ENCODE measurements around the gene RTTN.

Gene RTTN

DNA sequence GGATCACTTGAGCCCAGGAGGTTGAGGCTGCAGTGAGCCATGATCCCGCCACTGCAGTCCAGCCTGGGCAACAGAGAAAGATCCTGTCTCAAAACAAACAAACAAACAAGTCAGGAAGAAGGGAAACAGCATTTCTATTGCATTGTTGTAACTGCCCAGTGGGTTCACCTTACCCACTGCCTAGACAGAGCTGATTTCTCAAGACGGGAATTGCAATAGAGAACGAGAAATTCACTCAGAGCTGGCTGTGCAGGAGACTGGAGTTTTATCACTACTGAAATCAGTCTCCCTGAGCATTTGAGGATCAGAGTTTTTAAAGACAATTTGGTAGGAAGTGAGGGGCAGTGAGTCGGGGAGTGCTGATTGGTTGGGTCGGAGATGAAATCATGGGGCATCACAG lies 24.2 kb upstream of the RTTN start:
- Histone ChIP-seq H3K27ac (ENCODE audit: low read length) (no peak overlapping the region), H3K79me2 (ENCODE audit: insufficient read depth, low read length) (no peaks in the 10 kb centered on the region), H3K9me3 (ENCODE audit: insufficient read depth, low read length, severe bottlenecking) (peaks cover 11% of the 10 kb centered on the region), H3K36me3 (ENCODE audit: insufficient read depth, low read length) (no peaks in the 10 kb centered on the region), H3K27me3 (ENCODE audit: insufficient read depth, low read length, poor library complexity) (no peaks in the 10 kb centered on the region), H3K4me2 (ENCODE audit: insufficient read depth, low read length) (no peak overlapping the region), H3K9ac (ENCODE audit: low read depth, low read length) (no peak overlapping the region), H3K4me1 (ENCODE audit: insufficient read depth, low read length) (no peaks in the 10 kb centered on the region), H3K4me3 (ENCODE audit: low read depth in 1 of 2, low read length in 2 of 2) (no peak overlapping the region), H4K20me1 (ENCODE audit: insufficient read depth, low read length) (no peaks in the 10 kb centered on the region), H2AFZ (ENCODE audit: low read depth, low read length) (no peak overlapping the region)
- DNase-seq (no peak), ATAC-seq (ENCODE audit: insufficient read depth, low read depth) (no peak)
- TF ChIP-seq EZH2 (IDR thresholded peaks at IDR 0.05; ENCODE audit: borderline replicate concordance, low read depth, low read length, severe bottlenecking) (no peak), CTCF (IDR thresholded peaks at IDR 0.05; ENCODE audit: borderline replicate concordance, extremely low read depth, low read length, poor library complexity, severe bottlenecking) (no peak)

GRCh38 chr18:70228536-70228935 lies 23.0 kb upstream of the RTTN start:
- H3K4me2 ChIP-seq (ENCODE audit: insufficient read depth, low read length) = no peak overlapping the region
- no peak for DNase-seq
- TF ChIP-seq CTCF (IDR thresholded peaks at IDR 0.05; ENCODE audit: borderline replicate concordance, extremely low read depth, low read length, poor library complexity, severe bottlenecking) (no peak), EZH2 (IDR thresholded peaks at IDR 0.05; ENCODE audit: borderline replicate concordance, low read depth, low read length, severe bottlenecking) (no peak)

DNA sequence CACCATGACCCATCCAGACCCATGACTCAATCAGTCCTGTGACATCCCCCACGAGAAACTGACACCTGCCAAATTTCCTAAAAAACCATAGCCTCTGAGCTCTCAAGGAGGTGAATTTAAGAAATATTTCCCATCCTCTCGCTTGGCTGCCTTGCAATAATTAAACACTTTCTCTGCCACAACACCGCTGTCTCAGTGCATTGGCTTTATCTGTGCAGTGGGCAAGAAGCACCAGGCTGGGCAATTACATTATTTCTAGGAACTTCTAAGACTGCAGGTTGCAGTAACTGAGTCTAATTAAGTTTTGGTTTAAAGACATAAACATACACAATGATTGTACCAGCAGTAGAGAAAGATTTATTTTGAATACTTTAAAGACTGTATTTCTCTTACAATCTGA lies 22.0 kb upstream of the RTTN start:
- Histone ChIP-seq H3K4me2 (ENCODE audit: insufficient read depth, low read length) (no peak overlapping the region), H3K9ac (ENCODE audit: low read depth, low read length) (no peak overlapping the region), H3K27ac (ENCODE audit: low read length) (no peak overlapping the region), H3K27me3 (ENCODE audit: insufficient read depth, low read length, poor library complexity) (no peaks in the 10 kb centered on the region), H4K20me1 (ENCODE audit: insufficient read depth, low read length) (no peaks in the 10 kb centered on the region), H3K9me3 (ENCODE audit: insufficient read depth, low read length, severe bottlenecking) (peaks cover 11% of the 10 kb centered on the region), H3K36me3 (ENCODE audit: insufficient read depth, low read length) (no peaks in the 10 kb centered on the region), H3K79me2 (ENCODE audit: insufficient read depth, low read length) (no peaks in the 10 kb centered on the region), H3K4me3 (ENCODE audit: low read depth in 1 of 2, low read length in 2 of 2) (no peak overlapping the region), H3K4me1 (ENCODE audit: insufficient read depth, low read length) (no peaks in the 10 kb centered on the region), H2AFZ (ENCODE audit: low read depth, low read length) (no peak overlapping the region)
- DNase-seq (no peak), ATAC-seq (ENCODE audit: insufficient read depth, low read depth) (no peak)
- TF ChIP-seq CTCF (IDR thresholded peaks at IDR 0.05; ENCODE audit: borderline replicate concordance, extremely low read depth, low read length, poor library complexity, severe bottlenecking) (no peak), EZH2 (IDR thresholded peaks at IDR 0.05; ENCODE audit: borderline replicate concordance, low read depth, low read length, severe bottlenecking) (no peak)

More at GRCh38 chr18:70228536-70228935, 23.0 kb upstream of the RTTN start:
- no peaks in the 10 kb centered on the region for H3K27me3 ChIP-seq (ENCODE audit: insufficient read depth, low read length, poor library complexity)
- no peak overlapping the region for H3K27ac ChIP-seq (ENCODE audit: low read length)
- no peaks in the 10 kb centered on the region for H3K4me1 ChIP-seq (ENCODE audit: insufficient read depth, low read length)
- H4K20me1 ChIP-seq (ENCODE audit: insufficient read depth, low read length) = no peaks in the 10 kb centered on the region
- H2AFZ ChIP-seq (ENCODE audit: low read depth, low read length) = no peak overlapping the region
- H3K9ac ChIP-seq (ENCODE audit: low read depth, low read length) = no peak overlapping the region
- H3K79me2 ChIP-seq (ENCODE audit: insufficient read depth, low read length) = no peaks in the 10 kb centered on the region
- no peaks in the 10 kb centered on the region for H3K36me3 ChIP-seq (ENCODE audit: insufficient read depth, low read length)
- no peak overlapping the region for H3K4me3 ChIP-seq (ENCODE audit: low read depth in 1 of 2, low read length in 2 of 2)
- no peak for ATAC-seq (ENCODE audit: insufficient read depth, low read depth)
- H3K9me3 ChIP-seq (ENCODE audit: insufficient read depth, low read length, severe bottlenecking) = peaks cover 11% of the 10 kb centered on the region

- Histone ChIP-seq H3K27ac (ENCODE audit: low read length) (no peak overlapping the region), H3K9ac (ENCODE audit: low read depth, low read length) (no peak overlapping the region), H3K4me1 (ENCODE audit: insufficient read depth, low read length) (no peaks in the 10 kb centered on the region), H2AFZ (ENCODE audit: low read depth, low read length) (no peak overlapping the region), H3K27me3 (ENCODE audit: insufficient read depth, low read length, poor library complexity) (no peaks in the 10 kb centered on the region), H3K36me3 (ENCODE audit: insufficient read depth, low read length) (no peaks in the 10 kb centered on the region), H3K4me3 (ENCODE audit: low read depth in 1 of 2, low read length in 2 of 2) (no peak overlapping the region), H4K20me1 (ENCODE audit: insufficient read depth, low read length) (no peaks in the 10 kb centered on the region), H3K79me2 (ENCODE audit: insufficient read depth, low read length) (no peaks in the 10 kb centered on the region), H3K9me3 (ENCODE audit: insufficient read depth, low read length, severe bottlenecking) (no peaks in the 10 kb centered on the region), H3K4me2 (ENCODE audit: insufficient read depth, low read length) (no peak overlapping the region)
- no peak for DNase-seq
- TF ChIP-seq CTCF (IDR thresholded peaks at IDR 0.05; ENCODE audit: borderline replicate concordance, extremely low read depth, low read length, poor library complexity, severe bottlenecking) (no peak), EZH2 (IDR thresholded peaks at IDR 0.05; ENCODE audit: borderline replicate concordance, low read depth, low read length, severe bottlenecking) (no peak)
- ATAC-seq (ENCODE audit: insufficient read depth, low read depth) = no peak
These were observed 16.4 kb upstream of the RTTN start for GRCh38 chr18:70221915-70222278.
